Ishikawa (cell line): ENCODE measurements around the gene OR52N5.

Experiments used
- CEBPB ChIP-seq: IDR thresholded peaks from 2 replicates; pipeline ENCODE4 v1.6.1; 2012
- CREB1 ChIP-seq: IDR thresholded peaks from 2 replicates; pipeline ENCODE4 v1.6.1; 2012; ENCODE audit warnings: low read depth
- EGR1 ChIP-seq: IDR thresholded peaks from 2 replicates; pipeline ENCODE4 v1.6.1; 2012
- EP300 ChIP-seq: IDR thresholded peaks from 2 replicates; pipeline ENCODE4 v1.6.1; 2012; ENCODE audit warnings: borderline replicate concordance
- FOXM1 ChIP-seq: IDR thresholded peaks from 2 replicates; pipeline ENCODE4 v1.6.1; 2012; ENCODE audit warnings: low read depth, borderline replicate concordance
- NFIC ChIP-seq: IDR thresholded peaks from 2 replicates; pipeline ENCODE4 v1.6.1; 2012
- RAD21 ChIP-seq: IDR thresholded peaks from 2 replicates; pipeline ENCODE4 v1.6.1; 2012; ENCODE audit warnings: low read depth
- TAF1 ChIP-seq: IDR thresholded peaks from 2 replicates; pipeline ENCODE4 v1.6.1; 2012; ENCODE audit warnings: low read depth, mild to moderate bottlenecking
- TCF12 ChIP-seq: IDR thresholded peaks from 2 replicates; pipeline ENCODE4 v1.6.1; 2012; ENCODE audit warnings: low read depth
- TEAD4 ChIP-seq: IDR thresholded peaks from 2 replicates; pipeline ENCODE4 v1.6.1; 2012
- YY1 ChIP-seq: IDR thresholded peaks from 2 replicates; pipeline ENCODE4 v1.6.1; 2012; ENCODE audit warnings: low read depth
- ZBTB7A ChIP-seq: IDR thresholded peaks from 2 replicates; pipeline ENCODE4 v1.6.1; 2012; ENCODE audit warnings: low read depth
- TF ChIP-seq, protein P1 (sequence below): IDR thresholded peaks from 2 replicates; pipeline ENCODE4 v1.6.1; 2012; ENCODE audit warnings: low read depth, mild to moderate bottlenecking
- TF ChIP-seq, protein P2 (sequence below): IDR thresholded peaks from 2 replicates; pipeline ENCODE4 v1.6.1; 2012

DNA sequence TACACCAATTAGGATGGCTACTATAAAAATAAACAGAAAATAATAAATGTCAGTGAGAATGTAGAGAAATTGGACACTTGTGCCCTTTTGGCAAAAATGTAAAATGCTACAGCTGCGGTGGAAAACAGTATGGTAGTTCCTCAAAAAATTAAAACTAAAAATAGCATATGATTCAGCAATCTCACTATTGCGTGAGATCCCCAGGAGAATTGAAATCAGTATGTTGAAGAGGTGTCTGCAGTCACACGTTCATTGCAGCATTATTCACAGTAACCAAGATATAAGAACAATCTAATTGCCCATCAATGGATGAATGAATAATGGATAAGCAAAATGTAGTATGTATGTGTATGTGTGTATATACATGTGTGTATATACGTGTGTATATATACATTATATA is 32.4 kb upstream of the OR52N5 start:
- TF ChIP-seq TCF12: no peak
- TF ChIP-seq YY1: no peak
- no peak for TF ChIP-seq TAF1
- no peak for TF ChIP-seq EP300
- no peak for TF ChIP-seq EGR1
- TF ChIP-seq FOXM1: no peak
- no peak for TF ChIP-seq CEBPB
- TF ChIP-seq CREB1: no peak
- TF ChIP-seq, protein P1, sequence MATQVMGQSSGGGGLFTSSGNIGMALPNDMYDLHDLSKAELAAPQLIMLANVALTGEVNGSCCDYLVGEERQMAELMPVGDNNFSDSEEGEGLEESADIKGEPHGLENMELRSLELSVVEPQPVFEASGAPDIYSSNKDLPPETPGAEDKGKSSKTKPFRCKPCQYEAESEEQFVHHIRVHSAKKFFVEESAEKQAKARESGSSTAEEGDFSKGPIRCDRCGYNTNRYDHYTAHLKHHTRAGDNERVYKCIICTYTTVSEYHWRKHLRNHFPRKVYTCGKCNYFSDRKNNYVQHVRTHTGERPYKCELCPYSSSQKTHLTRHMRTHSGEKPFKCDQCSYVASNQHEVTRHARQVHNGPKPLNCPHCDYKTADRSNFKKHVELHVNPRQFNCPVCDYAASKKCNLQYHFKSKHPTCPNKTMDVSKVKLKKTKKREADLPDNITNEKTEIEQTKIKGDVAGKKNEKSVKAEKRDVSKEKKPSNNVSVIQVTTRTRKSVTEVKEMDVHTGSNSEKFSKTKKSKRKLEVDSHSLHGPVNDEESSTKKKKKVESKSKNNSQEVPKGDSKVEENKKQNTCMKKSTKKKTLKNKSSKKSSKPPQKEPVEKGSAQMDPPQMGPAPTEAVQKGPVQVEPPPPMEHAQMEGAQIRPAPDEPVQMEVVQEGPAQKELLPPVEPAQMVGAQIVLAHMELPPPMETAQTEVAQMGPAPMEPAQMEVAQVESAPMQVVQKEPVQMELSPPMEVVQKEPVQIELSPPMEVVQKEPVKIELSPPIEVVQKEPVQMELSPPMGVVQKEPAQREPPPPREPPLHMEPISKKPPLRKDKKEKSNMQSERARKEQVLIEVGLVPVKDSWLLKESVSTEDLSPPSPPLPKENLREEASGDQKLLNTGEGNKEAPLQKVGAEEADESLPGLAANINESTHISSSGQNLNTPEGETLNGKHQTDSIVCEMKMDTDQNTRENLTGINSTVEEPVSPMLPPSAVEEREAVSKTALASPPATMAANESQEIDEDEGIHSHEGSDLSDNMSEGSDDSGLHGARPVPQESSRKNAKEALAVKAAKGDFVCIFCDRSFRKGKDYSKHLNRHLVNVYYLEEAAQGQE: no peak
- TF ChIP-seq RAD21: no peak
- TF ChIP-seq ZBTB7A: no peak
- TF ChIP-seq, protein P2, sequence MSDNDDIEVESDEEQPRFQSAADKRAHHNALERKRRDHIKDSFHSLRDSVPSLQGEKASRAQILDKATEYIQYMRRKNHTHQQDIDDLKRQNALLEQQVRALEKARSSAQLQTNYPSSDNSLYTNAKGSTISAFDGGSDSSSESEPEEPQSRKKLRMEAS: no peak
- TF ChIP-seq TEAD4: no peak
- TF ChIP-seq NFIC: no peak
